CD4-positive, alpha-beta T cell (primary cell): Measurements from ENCODE around the gene AHDC1. TPM values are rescaled to one million over a fixed set of nuclear protein-coding genes. Genes with fewer than 3 reads are reported as not detected.
A peak's percentile ranks its signal among the peaks of the same experiment; 100 is the strongest.

Source experiments
- ATAC-seq: fragments of 200-7000 bp; cut with Tn5 transposase; one replicate; pipeline ENCODE4 v1.10.0; 2022; ENCODE audit warnings: mild to moderate bottlenecking; ENCODE audit not compliant: poor library complexity
- CTCF ChIA-PET: fragments of 350-600 bp; sonication (Branson Sonifier 250); formaldehyde crosslinking; loops from one replicate; lab custom pipeline; 2021; ENCODE audit warnings: antibody characterized with exemption, inconsistent platforms; lab: Charles Lee
- POLR2A ChIA-PET: fragments of 350-600 bp; sonication (Branson Sonifier 250); formaldehyde crosslinking; loops from one replicate; lab custom pipeline; 2021; ENCODE audit warnings: antibody characterized with exemption, inconsistent platforms; lab: Charles Lee
- DNase-seq, 14 experiments: peaks; one replicate each; pipeline ENCODE4 v3.0.0-alpha.2; 2013 to 2020; ENCODE audit warnings: mixed read lengths in 2 of 14
- H3K27ac ChIP-seq, 2 donors: one replicate each; pipeline versions ENCODE4 v1.5.1 to v1.7.0; 2013; ENCODE audit warnings: low read length in 2 of 2, low read depth in 1 of 2, mild to moderate bottlenecking in 1 of 2
- H3K27me3 ChIP-seq, 2 experiments: 1 replicate in 1 of 2; 2 replicates in 1 of 2; pipeline versions ENCODE4 v1.6.1 to v1.7.0; 2013; ENCODE audit warnings: low read length in 2 of 2, control low read depth in 1 of 2, mild to moderate bottlenecking in 1 of 2, moderate library complexity in 1 of 2; ENCODE audit not compliant: insufficient read depth in 2 of 2, control insufficient read depth in 1 of 2
- H3K36me3 ChIP-seq: one replicate; pipeline ENCODE4 v1.6.1; 2013; ENCODE audit warnings: low read length, control low read depth; ENCODE audit not compliant: insufficient read depth
- H3K4me1 ChIP-seq: one replicate; pipeline ENCODE4 v1.6.1; 2013; ENCODE audit warnings: low read length, control low read depth; ENCODE audit not compliant: insufficient read depth
- H3K4me3 ChIP-seq: one replicate; pipeline ENCODE4 v1.5.1; 2013; ENCODE audit warnings: mild to moderate bottlenecking, low read length, moderate library complexity
- H3K9me3 ChIP-seq, 2 experiments: 1 replicate in 1 of 2; 2 replicates in 1 of 2; pipeline versions ENCODE4 v1.6.1 to v1.7.0; 2013; ENCODE audit warnings: low read length in 2 of 2, mild to moderate bottlenecking in 2 of 2, control low read depth in 1 of 2, moderate library complexity in 1 of 2; ENCODE audit not compliant: control insufficient read depth in 1 of 2, insufficient read depth in 1 of 2
- H3K27ac Mint-ChIP-seq: one replicate; pipeline ENCODE4 v1.8.0; 2020; ENCODE audit warnings: mixed read lengths
- H3K27me3 Mint-ChIP-seq: one replicate; pipeline ENCODE4 v1.8.0; 2021; ENCODE audit warnings: mixed read lengths
- H3K36me3 Mint-ChIP-seq: one replicate; pipeline ENCODE4 v1.8.0; 2021; ENCODE audit warnings: low read depth, mixed read lengths
- H3K4me1 Mint-ChIP-seq: one replicate; pipeline ENCODE4 v1.8.0; 2021; ENCODE audit warnings: low read depth, mixed read lengths
- H3K4me3 Mint-ChIP-seq: one replicate; pipeline ENCODE4 v1.8.0; 2020; ENCODE audit warnings: mild to moderate bottlenecking, mixed read lengths
- H3K9me3 Mint-ChIP-seq: one replicate; pipeline ENCODE4 v1.8.0; 2020; ENCODE audit warnings: mixed read lengths
- intact Hi-C, 2 experiments: fragments of 100-400 bp; cut with DNase I in 1 of 2; cut with micrococcal nuclease in 1 of 2; formaldehyde crosslinking; loops; one replicate each; pipeline versions ENCODE4 v1.15.1 to v1.9.0; 2023 to 2025; cut with DNase I, micrococcal nuclease
- total RNA-seq, 174 experiments: library from RNA in 2 of 174; stranded (reverse) in 2 of 174; gene quantifications; one replicate each; pipeline ENCODE4 v1.2.3 and lab custom pipeline; 2021 to 2026
- TF ChIP-seq, protein P1 (sequence below): fragments of 200-600 bp; IDR thresholded peaks from one replicate; pipeline ENCODE4 v1.8.0; 2022; ENCODE audit warnings: antibody characterized with exemption, mild to moderate bottlenecking

The AHDC1 gene
- total RNA-seq, 2 experiments from 2014 or later = 20.8 to 22.9 TPM

GRCh38 chr1:27604579-27605299 is 795 bp upstream of the AHDC1 start:
- intact Hi-C loops = loop anchor here (1.0 to 5.0 kb wide), 5 partner anchors 36 to 202 kb away; no protein-coding TSS in a partner anchor
- DNase-seq (no peak), ATAC-seq (no peak)
- Histone ChIP-seq H3K27ac (no peak overlapping the region), H3K27me3 (no peaks in the 10 kb centered on the region), H3K36me3 (no peaks in the 10 kb centered on the region), H3K4me3 (peak overlapping the region; percentile 78), H3K4me1 (peaks cover 72% of the 10 kb centered on the region), H3K9me3 (no peaks in the 10 kb centered on the region)
- H3K9me3 Mint-ChIP-seq = no peaks in the 10 kb centered on the region
- TF ChIP-seq, protein P1, sequence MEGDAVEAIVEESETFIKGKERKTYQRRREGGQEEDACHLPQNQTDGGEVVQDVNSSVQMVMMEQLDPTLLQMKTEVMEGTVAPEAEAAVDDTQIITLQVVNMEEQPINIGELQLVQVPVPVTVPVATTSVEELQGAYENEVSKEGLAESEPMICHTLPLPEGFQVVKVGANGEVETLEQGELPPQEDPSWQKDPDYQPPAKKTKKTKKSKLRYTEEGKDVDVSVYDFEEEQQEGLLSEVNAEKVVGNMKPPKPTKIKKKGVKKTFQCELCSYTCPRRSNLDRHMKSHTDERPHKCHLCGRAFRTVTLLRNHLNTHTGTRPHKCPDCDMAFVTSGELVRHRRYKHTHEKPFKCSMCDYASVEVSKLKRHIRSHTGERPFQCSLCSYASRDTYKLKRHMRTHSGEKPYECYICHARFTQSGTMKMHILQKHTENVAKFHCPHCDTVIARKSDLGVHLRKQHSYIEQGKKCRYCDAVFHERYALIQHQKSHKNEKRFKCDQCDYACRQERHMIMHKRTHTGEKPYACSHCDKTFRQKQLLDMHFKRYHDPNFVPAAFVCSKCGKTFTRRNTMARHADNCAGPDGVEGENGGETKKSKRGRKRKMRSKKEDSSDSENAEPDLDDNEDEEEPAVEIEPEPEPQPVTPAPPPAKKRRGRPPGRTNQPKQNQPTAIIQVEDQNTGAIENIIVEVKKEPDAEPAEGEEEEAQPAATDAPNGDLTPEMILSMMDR = no peak
- H3K4me3 Mint-ChIP-seq = peak overlapping the region; percentile 96
- ChIA-PET CTCF (interaction anchor here (0.9 to 11.0 kb wide), 15 partner anchors 8 to 308 kb away, joined by 3 to 72 read pairs (median 5); partner anchors contain the start of genes FAM76A and MAP3K6), POLR2A (interaction anchor here (0.8 to 6.1 kb wide), 15 partner anchors 10 to 247 kb away, joined by 3 to 51 read pairs (median 5); partner anchors contain the start of gene IFI6)
- peaks cover 8% of the 10 kb centered on the region for H3K36me3 Mint-ChIP-seq
- H3K4me1 Mint-ChIP-seq = peaks cover 49% of the 10 kb centered on the region
- H3K27ac Mint-ChIP-seq = peak overlapping the region; percentile 87
- no peaks in the 10 kb centered on the region for H3K27me3 Mint-ChIP-seq

DNA sequence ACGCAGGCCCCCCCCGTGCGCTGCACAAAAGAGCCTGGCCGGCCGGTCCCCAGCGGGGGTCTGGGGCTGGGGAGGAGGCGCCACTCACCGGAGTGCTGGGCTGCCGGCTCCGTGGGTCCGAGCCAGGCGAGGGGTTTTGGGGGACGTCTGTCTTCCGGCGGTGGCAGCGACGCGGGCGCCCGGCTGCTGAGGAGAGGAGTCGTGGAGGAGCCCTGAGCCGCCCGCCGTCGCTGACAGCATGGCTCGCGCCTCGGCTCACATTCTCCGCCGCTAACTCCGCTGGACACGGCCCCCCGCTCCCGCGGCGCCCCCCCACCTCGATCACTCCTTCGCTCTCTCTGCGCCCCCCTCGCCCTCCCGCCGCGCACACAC is 649 bp downstream of the AHDC1 start:
- CTCF ChIA-PET = interaction anchor here (0.6 to 11.0 kb wide), 6 partner anchors 31 to 302 kb away, joined by 3 to 72 read pairs (median 10); no protein-coding TSS in a partner anchor

More for the DNA sequence above, 649 bp downstream of the AHDC1 start:
- Histone ChIP-seq H3K27ac (peak overlapping the region in 1 of 2 donors; percentile 67), H3K27me3 (no peaks in the 10 kb centered on the region), H3K36me3 (no peaks in the 10 kb centered on the region), H3K4me3 (peak overlapping the region; percentile 78), H3K4me1 (peaks cover 72% of the 10 kb centered on the region), H3K9me3 (no peaks in the 10 kb centered on the region)
- peak; percentile 12 for ATAC-seq
- POLR2A ChIA-PET = interaction anchor here (0.6 to 6.1 kb wide), 12 partner anchors 11 to 246 kb away, joined by 3 to 51 read pairs (median 6); partner anchors contain the start of gene IFI6
- intact Hi-C loops = no loop called here
- H3K4me3 Mint-ChIP-seq = peak overlapping the region; percentile 99
- H3K9me3 Mint-ChIP-seq = no peaks in the 10 kb centered on the region
- TF ChIP-seq, protein P1 = no peak
- H3K36me3 Mint-ChIP-seq = peaks cover 8% of the 10 kb centered on the region
- H3K27me3 Mint-ChIP-seq = no peaks in the 10 kb centered on the region
- H3K27ac Mint-ChIP-seq = no peak overlapping the region
- DNase-seq = peak in 6 of 14 experiments; percentile 25 to 67 (median 43)
- peaks cover 54% of the 10 kb centered on the region for H3K4me1 Mint-ChIP-seq
